ENCODE results near the gene NTSR1. TPM values are rescaled to one million over a fixed set of nuclear protein-coding genes. Genes with fewer than 3 reads are reported as not detected.

The NTSR1 gene
- polyA plus RNA-seq, 3 donors, result 0.35 to 2.5 (median 0.40) TPM

GRCh38 chr20:62690261-62690820, 18.3 kb upstream of the NTSR1 start:
- 98% methylated on average over 8 of the region's 17 CpGs for WGBS (ENCODE audit: insufficient coverage)
- no peaks in the 10 kb centered on the region for H3K79me2 ChIP-seq (ENCODE audit: insufficient read depth, low read length)
- peaks cover 44% of the 10 kb centered on the region for H3K4me1 Mint-ChIP-seq
- H3K9me3 Mint-ChIP-seq, result no peaks in the 10 kb centered on the region
- TF ChIP-seq, protein P1, sequence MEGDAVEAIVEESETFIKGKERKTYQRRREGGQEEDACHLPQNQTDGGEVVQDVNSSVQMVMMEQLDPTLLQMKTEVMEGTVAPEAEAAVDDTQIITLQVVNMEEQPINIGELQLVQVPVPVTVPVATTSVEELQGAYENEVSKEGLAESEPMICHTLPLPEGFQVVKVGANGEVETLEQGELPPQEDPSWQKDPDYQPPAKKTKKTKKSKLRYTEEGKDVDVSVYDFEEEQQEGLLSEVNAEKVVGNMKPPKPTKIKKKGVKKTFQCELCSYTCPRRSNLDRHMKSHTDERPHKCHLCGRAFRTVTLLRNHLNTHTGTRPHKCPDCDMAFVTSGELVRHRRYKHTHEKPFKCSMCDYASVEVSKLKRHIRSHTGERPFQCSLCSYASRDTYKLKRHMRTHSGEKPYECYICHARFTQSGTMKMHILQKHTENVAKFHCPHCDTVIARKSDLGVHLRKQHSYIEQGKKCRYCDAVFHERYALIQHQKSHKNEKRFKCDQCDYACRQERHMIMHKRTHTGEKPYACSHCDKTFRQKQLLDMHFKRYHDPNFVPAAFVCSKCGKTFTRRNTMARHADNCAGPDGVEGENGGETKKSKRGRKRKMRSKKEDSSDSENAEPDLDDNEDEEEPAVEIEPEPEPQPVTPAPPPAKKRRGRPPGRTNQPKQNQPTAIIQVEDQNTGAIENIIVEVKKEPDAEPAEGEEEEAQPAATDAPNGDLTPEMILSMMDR (IDR thresholded peaks at IDR 0.05), result no peak
- no peak overlapping the region for H2AFZ ChIP-seq (ENCODE audit: insufficient read depth, low read depth, low read length, poor library complexity, severe bottlenecking)
- H3K4me3 Mint-ChIP-seq, result no peak overlapping the region
- no peak overlapping the region for H3K4me2 ChIP-seq (replicated peaks; ENCODE audit: extremely low read depth, low read length, poor library complexity, severe bottlenecking)
- no peak overlapping the region for H3K9ac ChIP-seq (ENCODE audit: insufficient read depth, low read length, poor library complexity, severe bottlenecking)
- no peak overlapping the region for H3K27ac ChIP-seq (ENCODE audit: low read depth in 1 of 2, low read length in 2 of 2)
- no peaks in the 10 kb centered on the region for H4K20me1 ChIP-seq (ENCODE audit: insufficient read depth, low read length)
- H3K27me3 ChIP-seq (ENCODE audit: control insufficient read depth in 2 of 2, insufficient read depth in 2 of 2, low read length in 2 of 2), result no peaks in the 10 kb centered on the region
- no peak overlapping the region for H3K4me3 ChIP-seq (replicated peaks in 1 of 3; ENCODE audit: low read depth in 2 of 3, low read length in 3 of 3)
- intact Hi-C loops (cut with micrococcal nuclease), result no loop called here
- H3K36me3 ChIP-seq (replicated peaks in 1 of 2; ENCODE audit: control insufficient read depth in 1 of 2, insufficient read depth in 2 of 2, low read length in 2 of 2), result no peaks in the 10 kb centered on the region
- H3K27me3 Mint-ChIP-seq (ENCODE audit: low read depth in 3 of 3), result peaks cover 7 to 20% (median 8%) of the 10 kb centered on the region in 3 donors
- H3K4me1 ChIP-seq (ENCODE audit: control insufficient read depth in 1 of 2, insufficient read depth in 2 of 2, low read length in 2 of 2), result peaks cover 35 to 50% of the 10 kb centered on the region in 2 donors
- H3K27ac Mint-ChIP-seq, result no peak overlapping the region
- H3K9me3 ChIP-seq (replicated peaks in 1 of 2; ENCODE audit: control insufficient read depth in 1 of 2, insufficient read depth in 1 of 2, low read length in 2 of 2), result no peaks in the 10 kb centered on the region
- DNase-seq, result no peak
- H3K36me3 Mint-ChIP-seq, result no peaks in the 10 kb centered on the region

DNA sequence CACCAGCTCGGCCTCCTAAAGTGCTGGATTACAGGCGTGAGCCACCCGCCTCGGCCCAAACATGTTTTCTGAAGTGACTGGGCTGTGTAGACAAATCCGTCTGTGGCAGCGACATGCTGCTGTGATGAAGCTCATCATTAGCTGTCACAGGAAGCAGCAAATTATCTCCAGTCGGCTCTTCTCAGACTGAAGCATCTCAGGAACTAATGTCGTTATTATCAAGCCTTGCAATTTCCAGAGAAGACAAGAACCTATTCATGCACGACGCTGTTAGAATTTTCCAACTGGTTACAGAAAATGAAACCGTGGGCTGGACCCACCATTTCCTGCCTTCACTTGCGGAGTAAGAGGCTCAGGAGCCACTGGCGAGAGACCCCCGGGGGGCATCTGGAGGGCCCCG, 17.1 kb upstream of the NTSR1 start:
- no peak for DNase-seq
- Mint-ChIP-seq H3K27ac (no peak overlapping the region), H3K4me3 (no peak overlapping the region), H3K36me3 (no peaks in the 10 kb centered on the region), H3K4me1 (peaks cover 44% of the 10 kb centered on the region), H3K27me3 (ENCODE audit: low read depth in 3 of 3) (peaks cover 6 to 19% (median 8%) of the 10 kb centered on the region in 3 donors), H3K9me3 (peaks cover 0 to 1% (median 0%) of the 10 kb centered on the region in 7 donors)
- Histone ChIP-seq H3K36me3 (replicated peaks in 1 of 2; ENCODE audit: control insufficient read depth in 1 of 2, insufficient read depth in 2 of 2, low read length in 2 of 2) (no peaks in the 10 kb centered on the region), H2AFZ (ENCODE audit: insufficient read depth, low read depth, low read length, poor library complexity, severe bottlenecking) (no peak overlapping the region), H3K79me2 (ENCODE audit: insufficient read depth, low read length) (no peaks in the 10 kb centered on the region), H3K4me2 (replicated peaks; ENCODE audit: extremely low read depth, low read length, poor library complexity, severe bottlenecking) (no peak overlapping the region), H3K9me3 (replicated peaks in 1 of 2; ENCODE audit: control insufficient read depth in 1 of 2, insufficient read depth in 1 of 2, low read length in 2 of 2) (no peaks in the 10 kb centered on the region), H3K4me1 (ENCODE audit: control insufficient read depth in 1 of 2, insufficient read depth in 2 of 2, low read length in 2 of 2) (peaks cover 35 to 50% of the 10 kb centered on the region in 2 donors), H3K27ac (ENCODE audit: low read depth in 1 of 2, low read length in 2 of 2) (no peak overlapping the region), H3K4me3 (replicated peaks in 1 of 3; ENCODE audit: low read depth in 2 of 3, low read length in 3 of 3) (no peak overlapping the region), H4K20me1 (ENCODE audit: insufficient read depth, low read length) (no peaks in the 10 kb centered on the region), H3K27me3 (ENCODE audit: control insufficient read depth in 2 of 2, insufficient read depth in 2 of 2, low read length in 2 of 2) (no peaks in the 10 kb centered on the region), H3K9ac (ENCODE audit: insufficient read depth, low read length, poor library complexity, severe bottlenecking) (no peak overlapping the region)
- WGBS (ENCODE audit: insufficient coverage), result 72% methylated on average over 14 of the region's 15 CpGs
- intact Hi-C loops (cut with micrococcal nuclease), result no loop called here
- TF ChIP-seq, protein P1 (IDR thresholded peaks at IDR 0.05), result no peak
